Trophoblast cell (in vitro differentiated cells and primary cell): ENCODE measurements around the gene IL9.

ENCODE experiments used
- DNase-seq, 2 donors: peaks; one replicate each; pipeline ENCODE4 v3.0.0-alpha.2; 2016
- H2AFZ ChIP-seq: 2 replicates; pipeline ENCODE4 v1.6.1; 2013; ENCODE audit warnings: low read length, moderate library complexity, mild to moderate bottlenecking; ENCODE audit not compliant: insufficient read depth, poor library complexity
- H2AK5ac ChIP-seq: 2 replicates; pipeline ENCODE4 v1.6.1; 2013; ENCODE audit warnings: mild to moderate bottlenecking, low read length
- H2BK120ac ChIP-seq: 2 replicates; pipeline ENCODE4 v1.6.1; 2013; ENCODE audit warnings: low read length, mild to moderate bottlenecking, moderate library complexity; ENCODE audit not compliant: insufficient read depth, poor library complexity
- H2BK12ac ChIP-seq: 2 replicates; pipeline ENCODE4 v1.6.1; 2013; ENCODE audit warnings: mild to moderate bottlenecking, low read length, moderate library complexity
- H2BK5ac ChIP-seq: 2 replicates; pipeline ENCODE4 v1.6.1; 2013; ENCODE audit warnings: low read length, low read depth, moderate library complexity, mild to moderate bottlenecking; ENCODE audit not compliant: poor library complexity
- H3K14ac ChIP-seq: 2 replicates; pipeline ENCODE4 v1.6.1; 2013; ENCODE audit warnings: mild to moderate bottlenecking, low read length
- H3K18ac ChIP-seq: 2 replicates; pipeline ENCODE4 v1.6.1; 2013; ENCODE audit warnings: mild to moderate bottlenecking, low read length
- H3K23ac ChIP-seq: 2 replicates; pipeline ENCODE4 v1.6.1; 2013; ENCODE audit warnings: low read length
- H3K27ac ChIP-seq: 2 replicates; pipeline ENCODE4 v1.5.1; 2013; ENCODE audit warnings: low read depth, mild to moderate bottlenecking, inconsistent platforms, low read length, moderate library complexity
- H3K27me3 ChIP-seq: 2 replicates; pipeline ENCODE4 v1.6.1; 2013; ENCODE audit warnings: inconsistent platforms, mild to moderate bottlenecking, low read length, moderate library complexity; ENCODE audit not compliant: insufficient read depth
- H3K36me3 ChIP-seq, 2 experiments: 1 replicate in 1 of 2; 2 replicates in 1 of 2; pipeline ENCODE4 v1.6.1; 2013; ENCODE audit warnings: low read length in 2 of 2, mild to moderate bottlenecking in 2 of 2, moderate library complexity in 1 of 2; ENCODE audit not compliant: insufficient read depth in 2 of 2, control insufficient read depth in 1 of 2
- H3K4ac ChIP-seq: 2 replicates; pipeline ENCODE4 v1.6.1; 2013; ENCODE audit warnings: low read depth, mild to moderate bottlenecking, low read length, moderate library complexity
- H3K4me1 ChIP-seq, 2 experiments: 1 replicate in 1 of 2; 2 replicates in 1 of 2; pipeline ENCODE4 v1.6.1; 2013; ENCODE audit warnings: low read length in 2 of 2, mild to moderate bottlenecking in 2 of 2, moderate library complexity in 1 of 2; ENCODE audit not compliant: insufficient read depth in 2 of 2, control insufficient read depth in 1 of 2
- H3K4me2 ChIP-seq: 2 replicates; pipeline ENCODE4 v1.6.1; 2013; ENCODE audit warnings: inconsistent platforms, mild to moderate bottlenecking, low read length, moderate library complexity
- H3K4me3 ChIP-seq: 2 replicates; pipeline ENCODE4 v1.5.1; 2013; ENCODE audit warnings: mild to moderate bottlenecking, low read depth, low read length, inconsistent platforms
- H3K79me1 ChIP-seq: one replicate; pipeline ENCODE4 v1.6.1; 2013; ENCODE audit warnings: low read length
- H3K79me2 ChIP-seq: 2 replicates; pipeline ENCODE4 v1.6.1; 2013; ENCODE audit warnings: low read length, mild to moderate bottlenecking; ENCODE audit not compliant: control insufficient read depth, insufficient read depth, poor library complexity
- H3K9ac ChIP-seq: 2 replicates; pipeline ENCODE4 v1.6.1; 2013; ENCODE audit warnings: mild to moderate bottlenecking, low read length
- H3K9me3 ChIP-seq: 2 replicates; pipeline ENCODE4 v1.6.1; 2013; ENCODE audit warnings: low read depth, mild to moderate bottlenecking, control low read depth, inconsistent platforms, low read length; ENCODE audit not compliant: insufficient read depth
- H4K12ac ChIP-seq: 2 replicates; pipeline ENCODE4 v1.6.1; 2013; ENCODE audit warnings: low read depth, mild to moderate bottlenecking, low read length, moderate library complexity
- H4K8ac ChIP-seq: 2 replicates; pipeline ENCODE4 v1.6.1; 2013; ENCODE audit warnings: low read depth, mild to moderate bottlenecking, low read length, moderate library complexity
- H4K91ac ChIP-seq: one replicate; pipeline ENCODE4 v1.6.1; 2013; ENCODE audit warnings: low read depth, mild to moderate bottlenecking, low read length, moderate library complexity
- WGBS: extraction: QIAGEN DNeasy Blood & Tissue Kit; methylation state at CpG from one replicate; pipeline ENCODE4 v1.1.7; 2013; ENCODE audit warnings: missing lambda C conversion rate; ENCODE audit not compliant: insufficient read length, insufficient coverage; ENCODE audit errors: extremely low coverage; 5-methylcytosine and 5-hydroxymethylcytosine counted together

IL9 gene

DNA sequence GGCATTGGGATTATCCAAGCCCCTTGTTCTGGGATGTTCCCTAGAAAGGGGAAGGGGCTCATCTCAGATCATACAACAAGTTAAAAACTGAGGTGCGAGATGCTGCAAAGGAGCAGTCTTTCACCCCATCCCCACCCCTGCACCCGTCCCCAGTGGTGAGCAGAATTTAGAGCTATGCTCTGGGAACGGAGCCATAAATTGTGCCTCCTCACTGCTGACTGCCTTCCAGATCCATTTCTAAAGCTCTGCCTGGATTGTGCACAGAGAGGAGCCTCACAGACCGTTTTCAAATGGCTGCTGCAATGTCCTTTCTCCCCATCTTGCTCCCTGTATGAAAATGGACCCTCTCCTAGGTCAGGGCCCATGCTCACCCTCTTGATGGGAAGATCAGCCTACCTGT is 52.9 kb downstream of the IL9 start:
- no peak overlapping the region for H3K4me3 ChIP-seq
- DNase-seq, result no peak
- no peaks in the 10 kb centered on the region for H3K79me2 ChIP-seq
- H3K18ac ChIP-seq, result no peak overlapping the region
- H4K91ac ChIP-seq, result no peak overlapping the region
- peaks cover 4% of the 10 kb centered on the region for H3K9me3 ChIP-seq
- H3K4me2 ChIP-seq, result no peak overlapping the region
- no peaks in the 10 kb centered on the region for H3K27me3 ChIP-seq
- no peaks in the 10 kb centered on the region for H3K4me1 ChIP-seq
- H3K79me1 ChIP-seq, result no peaks in the 10 kb centered on the region
- no peak overlapping the region for H4K8ac ChIP-seq
- H4K12ac ChIP-seq, result no peak overlapping the region
- H3K27ac ChIP-seq, result no peak overlapping the region
- no CpG with 5 or more reads among the region's 4 CpGs for WGBS
- H2BK120ac ChIP-seq, result no peak overlapping the region
- no peak overlapping the region for H2AK5ac ChIP-seq
- no peak overlapping the region for H3K9ac ChIP-seq
- H2AFZ ChIP-seq, result no peak overlapping the region
- H3K23ac ChIP-seq, result no peak overlapping the region
- H2BK12ac ChIP-seq, result no peak overlapping the region
- H3K36me3 ChIP-seq, result no peaks in the 10 kb centered on the region
- H2BK5ac ChIP-seq, result no peak overlapping the region
- no peak overlapping the region for H3K4ac ChIP-seq
- no peak overlapping the region for H3K14ac ChIP-seq
